Testis (tissue), 3 donors: ENCODE data around the gene PRR7. TPM values are rescaled to one million over a fixed set of nuclear protein-coding genes. Genes with fewer than 3 reads are reported as not detected.

Experiments
- DNase-seq: peaks from one replicate; pipeline ENCODE4 v3.0.0-alpha.2; 2019
- H3K27ac ChIP-seq, 2 donors: fragments of 200-600 bp; sonication (generic); one replicate each; pipeline ENCODE4 v1.5.1; 2019
- H3K27me3 ChIP-seq: fragments of 200-600 bp; sonication (generic); one replicate; pipeline ENCODE4 v1.5.1; 2019
- H3K36me3 ChIP-seq: fragments of 200-600 bp; sonication (generic); one replicate; pipeline ENCODE4 v1.5.1; 2017; ENCODE audit warnings: low read depth; ENCODE audit errors: missing control alignments
- H3K4me1 ChIP-seq: fragments of 200-600 bp; sonication (generic); one replicate; pipeline ENCODE4 v1.5.1; 2019
- H3K4me3 ChIP-seq, 2 donors: fragments of 200-600 bp; sonication (generic); one replicate each; pipeline ENCODE4 v1.5.1; 2017 to 2019
- H3K9me3 ChIP-seq: fragments of 200-600 bp; sonication (generic); one replicate; pipeline ENCODE4 v1.5.1; 2017
- POLR2A ChIP-seq: fragments of 450-650 bp; IDR thresholded peaks from one replicate; pipeline ENCODE4 v1.6.1; 2017; ENCODE audit warnings: antibody characterized with exemption, mild to moderate bottlenecking, moderate library complexity
- WGBS, 2 donors: methylation state at CpG; one replicate each; pipeline ENCODE4 v1.1.5; 2018; 5-methylcytosine and 5-hydroxymethylcytosine counted together
- intact Hi-C: fragments of 100-400 bp; cut with DNase I; formaldehyde crosslinking; loops from one replicate; pipeline ENCODE4 v1.15.1; 2023; ENCODE audit warnings: low total_unique reads
- polyA plus RNA-seq: library from polyadenylated mRNA; stranded (reverse); fragments of 350-450 nt; fragmentation: Illumina TruSeq; extraction: RNeasy Lipid Tissue Mini Kit (QIAGEN cat#74804); gene quantifications from one replicate; pipeline ENCODE4 v1.2.3, GENCODE V29; 2014; ENCODE audit warnings: low read depth, low replicate concordance; ENCODE audit not compliant: insufficient read depth
- total RNA-seq, 2 donors: library from RNA; depleted of rRNA; stranded (reverse); fragments of >200 nt; gene quantifications; one replicate each; pipeline ENCODE4 v1.2.3, GENCODE V29; 2016
- TF ChIP-seq, protein P1 (sequence below), 3 experiments: fragments of 450-650 bp in 2 of 3; fragments of 200-600 bp in 1 of 3; sonication (generic) in 1 of 3; IDR thresholded peaks; one replicate each; pipeline ENCODE4 v1.5.1; 2016 to 2019; ENCODE audit warnings: antibody characterized with exemption in 3 of 3, mild to moderate bottlenecking in 2 of 3, moderate library complexity in 1 of 3

The PRR7 gene
- total and polyA plus RNA-seq, 3 donors from 2014 or later, result 2.8 to 23.2 (median 19.9) TPM

DNA sequence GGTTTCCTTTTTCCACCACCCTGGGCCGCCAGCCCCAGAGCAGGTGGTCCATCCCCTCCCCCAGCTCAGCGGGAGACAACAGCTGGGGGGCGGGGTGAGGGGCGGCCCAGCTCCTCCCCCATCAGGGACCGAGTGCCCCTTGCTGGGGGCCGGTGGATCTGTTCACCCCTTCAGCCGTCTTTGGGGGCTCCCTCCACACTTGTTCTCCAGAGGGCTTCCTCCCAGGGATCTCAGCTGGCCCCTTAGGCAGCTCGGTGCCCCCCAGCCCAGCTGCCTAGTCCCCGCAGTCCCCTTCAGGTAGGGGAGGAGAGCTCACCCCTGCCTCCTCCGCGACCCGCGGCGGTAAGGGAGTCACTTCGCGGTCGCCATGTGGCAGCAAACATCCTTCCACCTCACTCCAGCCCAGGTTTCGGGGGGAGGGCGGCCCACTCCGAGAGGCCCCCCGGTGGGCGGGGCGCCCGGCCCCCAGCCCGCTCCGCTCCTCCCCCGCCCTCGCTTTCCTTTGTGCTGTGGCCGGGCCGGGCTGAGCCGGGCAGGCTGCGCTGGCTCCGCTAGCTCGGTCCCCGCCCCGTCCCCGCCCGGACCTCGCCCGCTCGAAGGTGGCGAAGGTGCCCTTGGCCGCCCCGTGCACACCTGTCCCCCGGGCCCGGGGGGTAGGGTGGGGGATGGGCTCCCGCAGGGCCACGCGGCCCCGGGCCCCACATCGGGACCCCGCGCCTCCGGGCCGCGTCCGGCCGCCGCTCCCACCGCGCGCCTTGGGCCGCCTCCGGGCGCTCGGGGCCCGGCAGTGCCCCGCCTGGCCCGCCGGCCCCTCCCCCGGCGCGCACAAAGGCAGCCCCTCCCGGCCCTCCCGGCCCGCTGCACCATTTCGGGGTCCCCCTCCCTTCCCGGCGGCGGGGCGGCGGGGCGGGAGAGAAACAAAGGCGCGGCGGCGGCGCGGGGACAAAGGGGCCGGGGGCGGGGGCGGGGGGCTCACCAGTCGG is 26.1 kb downstream of the PRR7 start:
- DNase-seq, result no peak
- no peak for TF ChIP-seq POLR2A
- TF ChIP-seq, protein P1, sequence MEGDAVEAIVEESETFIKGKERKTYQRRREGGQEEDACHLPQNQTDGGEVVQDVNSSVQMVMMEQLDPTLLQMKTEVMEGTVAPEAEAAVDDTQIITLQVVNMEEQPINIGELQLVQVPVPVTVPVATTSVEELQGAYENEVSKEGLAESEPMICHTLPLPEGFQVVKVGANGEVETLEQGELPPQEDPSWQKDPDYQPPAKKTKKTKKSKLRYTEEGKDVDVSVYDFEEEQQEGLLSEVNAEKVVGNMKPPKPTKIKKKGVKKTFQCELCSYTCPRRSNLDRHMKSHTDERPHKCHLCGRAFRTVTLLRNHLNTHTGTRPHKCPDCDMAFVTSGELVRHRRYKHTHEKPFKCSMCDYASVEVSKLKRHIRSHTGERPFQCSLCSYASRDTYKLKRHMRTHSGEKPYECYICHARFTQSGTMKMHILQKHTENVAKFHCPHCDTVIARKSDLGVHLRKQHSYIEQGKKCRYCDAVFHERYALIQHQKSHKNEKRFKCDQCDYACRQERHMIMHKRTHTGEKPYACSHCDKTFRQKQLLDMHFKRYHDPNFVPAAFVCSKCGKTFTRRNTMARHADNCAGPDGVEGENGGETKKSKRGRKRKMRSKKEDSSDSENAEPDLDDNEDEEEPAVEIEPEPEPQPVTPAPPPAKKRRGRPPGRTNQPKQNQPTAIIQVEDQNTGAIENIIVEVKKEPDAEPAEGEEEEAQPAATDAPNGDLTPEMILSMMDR (IDR thresholded peaks at IDR 0.05), result no peak

DNA sequence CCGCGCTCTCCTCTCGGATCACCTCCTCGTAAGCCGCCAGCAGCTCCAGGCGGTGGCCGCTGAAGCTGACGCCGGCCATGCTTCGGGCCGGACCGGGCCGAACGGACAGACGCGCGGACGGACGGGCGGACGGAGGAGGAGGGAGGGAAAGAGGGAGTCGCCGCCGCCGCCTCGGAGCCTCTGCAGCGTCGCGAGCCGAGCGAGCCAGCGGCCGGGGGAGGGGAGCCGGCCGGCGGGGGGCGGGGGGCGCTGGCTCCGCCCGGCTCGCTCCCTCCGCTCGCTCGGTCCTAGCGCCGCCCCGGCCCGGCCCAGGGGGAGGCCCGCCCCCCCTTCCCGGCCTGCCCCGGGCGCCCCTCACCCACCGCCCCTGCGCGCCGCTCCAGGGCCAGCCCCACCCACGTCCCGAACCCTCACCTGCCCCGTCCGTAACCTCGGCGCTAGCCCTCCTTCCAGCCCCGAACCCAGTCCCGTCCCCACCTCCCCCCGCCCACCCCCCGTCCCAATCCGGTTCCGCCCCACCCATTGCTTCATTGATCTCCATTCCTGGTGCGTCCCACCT is 26.9 kb downstream of the PRR7 start, which contains the start of gene DBN1:
DBN1 (minus strand) TSS at position 192 of the 559 bp plus-strand sequence; CDS start at position 79, 113 bp downstream.
- Histone ChIP-seq H3K36me3 (no peaks in the 10 kb centered on the region), H3K27ac (peak within 1 kb of the TSS; percentile 73 to 82), H3K27me3 (no peaks in the 10 kb centered on the region), H3K9me3 (no peaks in the 10 kb centered on the region), H3K4me1 (peaks cover 33% of the 10 kb centered on the region), H3K4me3 (peak within 1 kb of the TSS; percentile 71 to 72)
- TF ChIP-seq, protein P1 (IDR thresholded peaks at IDR 0.05), result no peak
- no peak for TF ChIP-seq POLR2A
- WGBS, 2 donors, result 1 to 7% methylated on average over 7 to 42 of the region's 69 CpGs
- intact Hi-C loops, result no loop called here
- DNase-seq, result peak; percentile 53

More for the DNA sequence above, 26.1 kb downstream of the PRR7 start:
- 0 to 1% methylated on average over 11 to 67 of the region's 93 CpGs for WGBS, 2 donors
- no peaks in the 10 kb centered on the region for H3K9me3 ChIP-seq
- H3K27me3 ChIP-seq, result no peaks in the 10 kb centered on the region
- H3K36me3 ChIP-seq, result no peaks in the 10 kb centered on the region
- H3K4me1 ChIP-seq, result peaks cover 26% of the 10 kb centered on the region
- intact Hi-C loops, result no loop called here
- H3K4me3 ChIP-seq, result peak overlapping the region; percentile 71 to 72
- peak overlapping the region; percentile 73 to 82 for H3K27ac ChIP-seq

- Histone ChIP-seq H3K27ac (peak overlapping the region in 1 of 2 donors; percentile 82), H3K4me3 (peak overlapping the region in 1 of 2 donors; percentile 72), H3K9me3 (no peaks in the 10 kb centered on the region), H3K4me1 (peaks cover 39% of the 10 kb centered on the region), H3K36me3 (no peaks in the 10 kb centered on the region), H3K27me3 (no peaks in the 10 kb centered on the region)
- TF ChIP-seq, protein P1 (IDR thresholded peaks at IDR 0.05), result no peak
- no peak for DNase-seq
- intact Hi-C loops, result no loop called here
- WGBS, 2 donors, result 23 to 31% methylated on average over 7 of the region's 7 CpGs
Observed at GRCh38 chr5:177474002-177474476, 27.4 kb downstream of the PRR7 start.

GRCh38 chr5:177474846-177475562 is 28.4 kb downstream of the PRR7 start:
- Histone ChIP-seq H3K9me3 (no peaks in the 10 kb centered on the region), H3K27ac (peak overlapping the region in 1 of 2 donors; percentile 82), H3K27me3 (no peaks in the 10 kb centered on the region), H3K36me3 (no peaks in the 10 kb centered on the region), H3K4me3 (no peak overlapping the region), H3K4me1 (peaks cover 48% of the 10 kb centered on the region)
- intact Hi-C loops, result no loop called here
- WGBS, 2 donors, result 53 to 55% methylated on average over 4 of the region's 4 CpGs
- no peak for DNase-seq
- TF ChIP-seq, protein P1 (IDR thresholded peaks at IDR 0.05), result no peak
- TF ChIP-seq POLR2A, result no peak
